Sigmoid colon (tissue), 4 donors: ENCODE measurements around the gene ZSCAN16.

Experiments
- CTCF ChIP-seq, 4 experiments: fragments of 450-650 bp in 3 of 4; fragments of 200-600 bp in 1 of 4; IDR thresholded peaks; one replicate each; pipeline ENCODE4 v1.5.1; 2016 to 2019; ENCODE audit warnings: antibody characterized with exemption in 4 of 4, mild to moderate bottlenecking in 3 of 4, moderate library complexity in 2 of 4
- POLR2A ChIP-seq, 2 donors: fragments of 450-650 bp; IDR thresholded peaks; one replicate each; pipeline ENCODE4 v1.6.1; 2016; ENCODE audit warnings: antibody characterized with exemption in 2 of 2, mild to moderate bottlenecking in 2 of 2, moderate library complexity in 2 of 2
- POLR2AphosphoS5 ChIP-seq, 4 donors: sonication (generic); formaldehyde crosslinking; IDR thresholded peaks; one replicate each; pipeline ENCODE4 v1.6.1; 2017; ENCODE audit warnings: antibody characterized with exemption in 4 of 4

GRCh38 chr6:28159029-28159607 lies 34.7 kb downstream of the ZSCAN16 start:
- TF ChIP-seq CTCF (IDR thresholded peaks at IDR 0.05) (no peak), POLR2AphosphoS5 (IDR thresholded peaks at IDR 0.05) (no peak), POLR2A (IDR thresholded peaks at IDR 0.05) (no peak)
